B cell (primary cell): ENCODE results near the gene EHD4. TPM values are rescaled to one million over a fixed set of nuclear protein-coding genes. Genes with fewer than 3 reads are reported as not detected.

ENCODE experiments used
- ATAC-seq: fragments of 200-7000 bp; cut with Tn5 transposase; one replicate; pipeline ENCODE4 v1.10.0; 2021; ENCODE audit warnings: low read depth, mild to moderate bottlenecking, moderate number of reproducible peaks, moderate library complexity
- CTCF ChIA-PET: fragments of 350-600 bp; sonication (Branson Sonifier 250); formaldehyde crosslinking; loops from one replicate; lab custom pipeline; 2021; ENCODE audit warnings: antibody characterized with exemption, inconsistent platforms; lab: Charles Lee
- POLR2A ChIA-PET: fragments of 350-600 bp; sonication (Branson Sonifier 250); formaldehyde crosslinking; loops from one replicate; lab custom pipeline; 2021; ENCODE audit warnings: antibody characterized with exemption; lab: Charles Lee
- DNase-seq: peaks from one replicate; pipeline ENCODE4 v3.0.0; 2013
- H2AFZ ChIP-seq: 2 replicates; pipeline ENCODE4 v1.6.1; 2012; ENCODE audit warnings: mild to moderate bottlenecking, low read depth, low read length; ENCODE audit not compliant: insufficient read depth, poor library complexity, severe bottlenecking
- H3K27ac ChIP-seq, 2 donors: 1 replicate in 1 of 2; 2 replicates in 1 of 2; pipeline ENCODE4 v1.5.1; 2012 to 2013; ENCODE audit warnings: low read length in 2 of 2, mild to moderate bottlenecking in 2 of 2, moderate library complexity in 1 of 2
- H3K27me3 ChIP-seq, 4 experiments: fragments of 200-600 bp in 1 of 4; sonication (generic) in 1 of 4; replicated peaks in 1 of 4; 1 replicate in 2 of 4; 2 replicates in 2 of 4; pipeline versions ENCODE4 v1.6.1 to v1.7.0; 2013 to 2016; ENCODE audit warnings: low read length in 3 of 4, mild to moderate bottlenecking in 2 of 4, mixed read lengths in 1 of 4, moderate library complexity in 1 of 4; ENCODE audit not compliant: insufficient read depth in 4 of 4, control insufficient read depth in 3 of 4; ENCODE audit errors: control extremely low read depth in 1 of 4
- H3K36me3 ChIP-seq, 2 experiments: replicated peaks in 1 of 2; 1 replicate in 1 of 2; 2 replicates in 1 of 2; pipeline versions ENCODE4 v1.6.1 to v1.7.1; 2013; ENCODE audit warnings: low read length in 1 of 2; ENCODE audit not compliant: insufficient read depth in 2 of 2, control insufficient read depth in 1 of 2; ENCODE audit errors: control extremely low read depth in 1 of 2, extremely low read depth in 1 of 2
- H3K4me1 ChIP-seq, 2 donors: fragments of 200-600 bp in 1 of 2; sonication (generic) in 1 of 2; 1 replicate in 1 of 2; 2 replicates in 1 of 2; pipeline versions ENCODE4 v1.5.1 to v1.6.1; 2013 to 2017; ENCODE audit warnings: low read length in 2 of 2; ENCODE audit not compliant: control insufficient read depth in 2 of 2, insufficient read depth in 2 of 2
- H3K4me2 ChIP-seq: replicated peaks from 2 replicates; pipeline ENCODE3; 2012; ENCODE audit warnings: mild to moderate bottlenecking, low read depth, low read length; ENCODE audit not compliant: poor library complexity, severe bottlenecking
- H3K4me3 ChIP-seq, 5 experiments: fragments of 200-600 bp in 1 of 5; sonication (generic) in 1 of 5; 1 replicate in 3 of 5; 2 replicates in 2 of 5; pipeline versions ENCODE4 v1.5.1 to v1.7.0; 2011 to 2016; ENCODE audit warnings: low read length in 4 of 5, mild to moderate bottlenecking in 4 of 5, low read depth in 2 of 5, control low read depth in 1 of 5, moderate library complexity in 1 of 5; ENCODE audit not compliant: insufficient read depth in 1 of 5; ENCODE audit errors: control extremely low read depth in 1 of 5, extremely low read depth in 1 of 5
- H3K79me2 ChIP-seq: fragments of 200-600 bp; sonication (generic); one replicate; pipeline ENCODE4 v1.6.0; 2016; ENCODE audit warnings: low read length; ENCODE audit not compliant: control insufficient read depth, insufficient read depth
- H3K9ac ChIP-seq: fragments of 200-600 bp; sonication (generic); 2 replicates; pipeline ENCODE4 v1.6.1; 2017; ENCODE audit warnings: mild to moderate bottlenecking, low read length, moderate library complexity
- H3K9me3 ChIP-seq, 3 donors: one replicate each; pipeline versions ENCODE4 v1.6.1 to v1.7.1; 2013; ENCODE audit warnings: low read length in 2 of 3; ENCODE audit not compliant: control insufficient read depth in 2 of 3, insufficient read depth in 1 of 3; ENCODE audit errors: control extremely low read depth in 1 of 3
- H4K20me1 ChIP-seq: 2 replicates; pipeline ENCODE4 v1.6.0; 2012; ENCODE audit warnings: mild to moderate bottlenecking, low read length; ENCODE audit not compliant: insufficient read depth, control insufficient read depth, poor library complexity, severe bottlenecking
- H3K27ac Mint-ChIP-seq: one replicate; pipeline ENCODE4 v1.8.0; 2021; ENCODE audit warnings: mixed read lengths
- H3K27me3 Mint-ChIP-seq: one replicate; pipeline ENCODE4 v1.8.0; 2021; ENCODE audit warnings: mixed read lengths
- H3K4me1 Mint-ChIP-seq: one replicate; pipeline ENCODE4 v1.8.0; 2021; ENCODE audit warnings: mixed read lengths
- H3K4me3 Mint-ChIP-seq: one replicate; pipeline ENCODE4 v1.8.0; 2021; ENCODE audit warnings: mixed read lengths
- H3K9me3 Mint-ChIP-seq: one replicate; pipeline ENCODE4 v1.8.0; 2022; ENCODE audit warnings: mixed read lengths; ENCODE audit not compliant: insufficient read depth
- EZH2 ChIP-seq: IDR thresholded peaks from 2 replicates; pipeline ENCODE4 v1.6.1; 2012; ENCODE audit warnings: borderline replicate concordance, low read depth, mild to moderate bottlenecking, moderate library complexity, low read length; ENCODE audit not compliant: insufficient read depth, poor library complexity, severe bottlenecking
- WGBS: methylation state at CpG from one replicate; pipeline ENCODE4 v1.1.5; 2013; ENCODE audit warnings: missing lambda C conversion rate; ENCODE audit not compliant: insufficient coverage; 5-methylcytosine and 5-hydroxymethylcytosine counted together
- intact Hi-C: fragments of 100-400 bp; cut with micrococcal nuclease; formaldehyde crosslinking; loops from one replicate; pipeline ENCODE4 v1.10.0; 2022
- polyA plus RNA-seq: library from polyadenylated mRNA; depleted of rRNA; stranded (reverse); fragments of >200 nt; gene quantifications from 2 replicates; pipeline ENCODE4 v1.2.3, GENCODE V29; 2012
- total RNA-seq, 2 donors: library from RNA; stranded (reverse); fragments of 120-200 nt in 1 of 2; gene quantifications; 1 replicate in 1 of 2; 2 replicates in 1 of 2; pipeline versions ENCODE4 v1.2.3 to v1.2.4, GENCODE V29; 2013 to 2022
- TF ChIP-seq, protein P1 (sequence below): fragments of 200-600 bp; IDR thresholded peaks from one replicate; pipeline ENCODE4 v1.8.0; 2022; ENCODE audit warnings: antibody characterized with exemption, mild to moderate bottlenecking

Gene EHD4
- total and polyA plus RNA-seq, 2 donors (not counting 1 experiment from before 2014, with no cell fraction given) = 3.1 to 12.7 TPM

DNA sequence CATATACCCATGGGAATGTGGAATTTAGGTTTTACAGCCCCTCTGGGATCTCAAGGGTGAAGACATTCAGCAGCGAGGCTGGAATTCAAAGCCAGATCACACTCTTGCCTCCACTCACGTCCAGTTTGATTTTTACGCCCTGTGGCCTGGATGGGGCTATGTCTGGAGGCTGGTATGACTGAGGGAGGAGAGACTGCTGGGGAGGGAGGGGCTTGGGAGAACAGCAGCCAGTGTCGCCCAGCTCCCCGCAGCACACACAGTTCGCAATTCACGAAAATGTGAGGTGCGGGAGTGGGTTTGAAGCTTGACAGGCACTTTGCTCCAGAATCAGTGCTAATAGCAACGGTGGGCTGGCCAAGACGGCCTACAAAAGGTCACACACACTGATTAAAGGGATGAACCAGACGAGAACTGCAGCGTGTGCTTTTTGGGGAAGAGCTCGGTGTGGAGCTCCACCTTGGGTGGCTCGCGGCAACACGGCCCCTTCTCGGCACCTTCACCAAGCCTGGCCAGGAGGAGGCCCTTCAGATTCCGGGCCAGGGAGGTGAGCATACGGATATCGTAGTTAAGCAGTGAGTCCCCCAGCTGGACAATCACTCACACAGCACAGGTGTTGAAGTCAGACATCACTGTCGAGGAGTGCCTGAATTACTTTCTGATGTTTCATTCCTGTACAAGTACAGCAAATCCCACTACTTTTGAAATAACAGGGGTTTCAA, 16.4 kb downstream of the EHD4 start:
- Mint-ChIP-seq H3K27ac (no peak overlapping the region), H3K9me3 (no peaks in the 10 kb centered on the region), H3K4me3 (no peak overlapping the region), H3K27me3 (no peaks in the 10 kb centered on the region), H3K4me1 (peaks cover 8% of the 10 kb centered on the region)
- Histone ChIP-seq H3K4me1 (peaks cover 4 to 6% of the 10 kb centered on the region in 2 donors), H3K27ac (no peak overlapping the region), H3K36me3 (peaks cover 2 to 23% of the 10 kb centered on the region in 2 experiments), H3K4me3 (no peak overlapping the region), H4K20me1 (no peaks in the 10 kb centered on the region), H3K79me2 (peaks cover 75% of the 10 kb centered on the region), H3K4me2 (no peak overlapping the region), H3K27me3 (no peaks in the 10 kb centered on the region), H3K9ac (no peak overlapping the region), H2AFZ (no peak overlapping the region), H3K9me3 (no peaks in the 10 kb centered on the region)
- ATAC-seq (no peak), DNase-seq (no peak)
- POLR2A ChIA-PET = interaction anchor here (0.6 kb wide), 1 partner anchor 136 kb away, joined by 3 read pairs; no protein-coding TSS in a partner anchor
- WGBS = 96% methylated on average over 15 of the region's 21 CpGs
- TF ChIP-seq, protein P1, sequence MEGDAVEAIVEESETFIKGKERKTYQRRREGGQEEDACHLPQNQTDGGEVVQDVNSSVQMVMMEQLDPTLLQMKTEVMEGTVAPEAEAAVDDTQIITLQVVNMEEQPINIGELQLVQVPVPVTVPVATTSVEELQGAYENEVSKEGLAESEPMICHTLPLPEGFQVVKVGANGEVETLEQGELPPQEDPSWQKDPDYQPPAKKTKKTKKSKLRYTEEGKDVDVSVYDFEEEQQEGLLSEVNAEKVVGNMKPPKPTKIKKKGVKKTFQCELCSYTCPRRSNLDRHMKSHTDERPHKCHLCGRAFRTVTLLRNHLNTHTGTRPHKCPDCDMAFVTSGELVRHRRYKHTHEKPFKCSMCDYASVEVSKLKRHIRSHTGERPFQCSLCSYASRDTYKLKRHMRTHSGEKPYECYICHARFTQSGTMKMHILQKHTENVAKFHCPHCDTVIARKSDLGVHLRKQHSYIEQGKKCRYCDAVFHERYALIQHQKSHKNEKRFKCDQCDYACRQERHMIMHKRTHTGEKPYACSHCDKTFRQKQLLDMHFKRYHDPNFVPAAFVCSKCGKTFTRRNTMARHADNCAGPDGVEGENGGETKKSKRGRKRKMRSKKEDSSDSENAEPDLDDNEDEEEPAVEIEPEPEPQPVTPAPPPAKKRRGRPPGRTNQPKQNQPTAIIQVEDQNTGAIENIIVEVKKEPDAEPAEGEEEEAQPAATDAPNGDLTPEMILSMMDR = no peak
- TF ChIP-seq EZH2 = no peak
- intact Hi-C loops = no loop called here
- CTCF ChIA-PET = no interaction called here

- ChIA-PET CTCF (no interaction called here), POLR2A (no interaction called here)
- Histone ChIP-seq H3K9ac (no peak overlapping the region), H4K20me1 (no peaks in the 10 kb centered on the region), H3K4me3 (no peak overlapping the region), H2AFZ (no peak overlapping the region), H3K4me2 (no peak overlapping the region), H3K36me3 (peaks cover 2 to 28% of the 10 kb centered on the region in 2 experiments), H3K27ac (no peak overlapping the region), H3K27me3 (no peaks in the 10 kb centered on the region), H3K9me3 (no peaks in the 10 kb centered on the region), H3K4me1 (peaks cover 4 to 6% of the 10 kb centered on the region in 2 donors), H3K79me2 (peaks cover 73% of the 10 kb centered on the region)
- no peak overlapping the region for H3K4me3 Mint-ChIP-seq
- DNase-seq (no peak), ATAC-seq (no peak)
- TF ChIP-seq, protein P1 = no peak
- no peak for TF ChIP-seq EZH2
- no peaks in the 10 kb centered on the region for H3K9me3 Mint-ChIP-seq
- 96% methylated on average over 6 of the region's 7 CpGs for WGBS
- peaks cover 8% of the 10 kb centered on the region for H3K4me1 Mint-ChIP-seq
- no peak overlapping the region for H3K27ac Mint-ChIP-seq
- no peaks in the 10 kb centered on the region for H3K27me3 Mint-ChIP-seq
- intact Hi-C loops = no loop called here
These were observed 17.3 kb downstream of the EHD4 start for GRCh38 chr15:41955100-41955499.
